GM10248 (cell line): Measurements from ENCODE around the gene ZEB2.
A peak's percentile ranks its signal among the peaks of the same experiment; 100 is the strongest.

Experiments used
- CTCF ChIA-PET: fragments of 300-600 bp; sonication (Branson Sonifier 250); formaldehyde crosslinking; extraction: SDS; loops from one replicate; lab custom pipeline; 2021; ENCODE audit warnings: antibody characterized with exemption; lab: Yijun Ruan, JAX
- POLR2A ChIA-PET: fragments of 350-650 bp; sonication (Branson Sonifier 250); formaldehyde crosslinking; extraction: SDS; loops from one replicate; lab custom pipeline; 2020; ENCODE audit warnings: antibody characterized with exemption; lab: Yijun Ruan, JAX
- DNase-seq: peaks from one replicate; pipeline ENCODE4 v3.0.0; 2012; ENCODE audit errors: extremely low spot score
- CTCF ChIP-seq: IDR thresholded peaks from 2 replicates; pipeline ENCODE4 v1.5.1; 2012; ENCODE audit warnings: mild to moderate bottlenecking, low read depth; ENCODE audit errors: extremely low read depth, missing control alignments, control extremely low read depth

The ZEB2 gene

DNA sequence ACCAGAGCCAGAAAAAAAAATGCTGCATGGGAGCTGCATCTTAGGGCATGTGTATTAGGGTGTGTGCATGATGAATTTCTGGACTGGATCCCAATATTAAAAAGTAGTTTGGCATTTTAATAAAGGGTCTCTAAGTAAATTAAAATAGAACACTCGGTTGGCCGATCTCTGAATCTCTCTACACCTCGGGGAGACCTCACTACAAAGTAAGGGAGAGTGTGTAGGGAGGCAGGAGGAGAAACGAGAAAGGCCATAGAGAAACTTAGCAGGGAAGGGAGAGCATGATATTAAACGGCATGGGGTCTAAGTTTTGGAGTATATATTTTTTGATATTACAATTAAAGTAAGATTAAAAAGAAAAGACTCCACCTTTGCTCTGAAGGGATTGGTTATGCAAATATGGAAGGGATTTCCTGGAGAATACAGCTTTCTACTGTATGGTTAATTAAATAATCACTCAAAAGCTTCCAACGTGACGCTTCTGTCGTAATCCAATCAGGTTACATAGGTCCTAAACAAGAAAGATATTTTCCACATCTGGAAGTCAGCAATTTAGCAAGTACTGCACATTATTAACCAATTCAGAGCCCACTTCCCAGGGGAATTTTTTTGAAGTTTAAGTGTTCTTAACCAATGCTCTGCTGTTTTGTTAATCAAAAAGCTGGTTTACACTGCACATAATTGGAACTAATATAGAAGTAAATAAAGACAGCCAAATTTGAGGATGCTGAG is 1.0 kb upstream of the ZEB2 start:
- POLR2A ChIA-PET: no interaction called here
- TF ChIP-seq CTCF: no peak
- CTCF ChIA-PET: interaction anchor here (1.4 kb wide), 1 partner anchor 41 kb away, joined by 3 read pairs; no protein-coding TSS in a partner anchor
- no peak for DNase-seq

- TF ChIP-seq CTCF: no peak
- ChIA-PET CTCF (interaction anchor here (0.9 to 1.2 kb wide), 2 partner anchors 25 to 61 kb away, joined by 3 read pairs; no protein-coding TSS in a partner anchor), POLR2A (no interaction called here)
- no peak for DNase-seq
Observed at GRCh38 chr2:144519597-144519933, 354 bp downstream of the ZEB2 start.

DNA sequence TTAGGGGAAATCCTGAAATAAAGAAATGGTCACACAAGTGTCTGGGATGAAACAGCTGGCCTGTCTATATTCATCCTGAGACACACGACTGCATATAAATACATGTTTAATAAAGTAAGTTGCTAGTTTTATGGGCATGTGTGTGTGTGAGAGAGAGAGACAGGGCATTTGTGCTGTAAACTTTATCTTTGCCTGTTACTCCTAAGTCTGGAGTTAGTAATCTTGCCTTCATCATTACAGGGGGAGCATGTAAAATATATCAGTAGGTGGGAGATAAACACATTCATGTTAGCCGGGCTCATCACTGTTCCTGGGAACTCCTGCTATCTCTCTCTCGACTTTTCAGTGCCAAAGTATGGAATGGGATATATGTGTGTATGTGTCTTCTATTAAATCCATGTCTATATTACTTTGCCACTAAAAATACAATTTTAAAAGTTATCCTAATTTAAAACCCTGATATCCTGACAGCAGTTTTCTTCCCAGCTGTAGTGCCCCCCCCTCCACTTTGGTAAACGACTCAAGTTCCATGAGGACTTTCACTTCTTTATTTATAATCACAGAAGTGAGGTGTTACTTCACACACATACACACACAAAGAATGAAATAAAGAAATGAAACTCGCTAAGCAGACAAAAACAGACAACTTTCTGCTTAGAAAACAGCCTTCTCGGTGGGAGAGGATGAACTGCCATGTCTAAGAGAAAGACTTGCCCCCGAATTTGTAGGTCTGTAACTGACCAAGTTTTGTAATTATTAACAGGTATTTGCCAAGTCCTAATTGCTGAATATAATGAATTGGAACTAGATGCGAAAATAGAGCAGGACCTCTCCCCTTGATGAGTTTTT is 947 bp downstream of the ZEB2 start:
- CTCF ChIA-PET: interaction anchor here (0.9 to 1.2 kb wide), 2 partner anchors 24 to 60 kb away, joined by 3 read pairs; no protein-coding TSS in a partner anchor

DNA sequence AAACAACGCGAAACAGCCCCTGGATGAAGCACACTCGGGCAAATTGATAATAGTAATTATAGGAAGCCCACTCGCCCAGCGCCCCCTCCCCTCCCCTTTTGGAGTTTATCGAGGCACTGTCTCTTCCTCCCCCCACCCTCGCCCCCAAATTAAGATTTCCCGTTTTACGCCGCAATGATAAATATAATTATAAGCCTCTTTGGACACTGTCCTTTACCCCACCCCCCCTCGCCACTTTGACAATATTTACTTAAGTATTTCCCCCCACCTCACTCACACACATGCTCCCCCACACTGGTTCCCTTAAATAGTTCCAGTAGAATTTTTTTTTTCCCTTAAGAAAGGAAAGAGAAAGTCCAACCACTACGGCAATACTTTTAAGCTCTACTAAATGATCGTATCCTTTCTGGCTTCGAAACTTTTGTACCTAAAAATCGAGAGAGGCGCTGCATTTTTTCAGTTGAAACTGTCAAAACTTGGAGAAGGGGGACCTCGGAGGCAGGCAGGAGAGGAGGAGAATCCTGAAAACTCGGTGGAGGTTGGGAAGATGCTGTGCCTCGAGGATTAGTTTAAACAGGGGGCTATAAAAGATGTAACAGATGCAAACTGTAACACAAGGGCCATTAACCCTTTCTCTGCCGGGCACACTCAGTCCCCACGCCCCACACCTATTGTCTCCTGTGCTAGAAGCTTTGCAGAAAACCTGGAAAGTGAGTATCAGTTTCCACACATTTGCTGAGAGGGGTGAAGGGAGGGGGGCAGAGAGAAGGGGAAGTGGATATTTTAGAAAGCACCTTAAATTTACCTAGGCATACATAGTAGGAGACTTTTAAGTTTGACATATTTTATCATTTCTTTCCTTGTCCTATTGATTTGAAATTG is 1.8 kb downstream of the ZEB2 start:
- DNase-seq: no peak
- CTCF ChIA-PET: interaction anchor here (1.2 kb wide), 1 partner anchor 59 kb away, joined by 3 read pairs; no protein-coding TSS in a partner anchor
- POLR2A ChIA-PET: no interaction called here
- no peak for TF ChIP-seq CTCF

More for the DNA sequence above, 947 bp downstream of the ZEB2 start:
- no peak for TF ChIP-seq CTCF
- peak; percentile 59 for DNase-seq
- POLR2A ChIA-PET: no interaction called here

DNA sequence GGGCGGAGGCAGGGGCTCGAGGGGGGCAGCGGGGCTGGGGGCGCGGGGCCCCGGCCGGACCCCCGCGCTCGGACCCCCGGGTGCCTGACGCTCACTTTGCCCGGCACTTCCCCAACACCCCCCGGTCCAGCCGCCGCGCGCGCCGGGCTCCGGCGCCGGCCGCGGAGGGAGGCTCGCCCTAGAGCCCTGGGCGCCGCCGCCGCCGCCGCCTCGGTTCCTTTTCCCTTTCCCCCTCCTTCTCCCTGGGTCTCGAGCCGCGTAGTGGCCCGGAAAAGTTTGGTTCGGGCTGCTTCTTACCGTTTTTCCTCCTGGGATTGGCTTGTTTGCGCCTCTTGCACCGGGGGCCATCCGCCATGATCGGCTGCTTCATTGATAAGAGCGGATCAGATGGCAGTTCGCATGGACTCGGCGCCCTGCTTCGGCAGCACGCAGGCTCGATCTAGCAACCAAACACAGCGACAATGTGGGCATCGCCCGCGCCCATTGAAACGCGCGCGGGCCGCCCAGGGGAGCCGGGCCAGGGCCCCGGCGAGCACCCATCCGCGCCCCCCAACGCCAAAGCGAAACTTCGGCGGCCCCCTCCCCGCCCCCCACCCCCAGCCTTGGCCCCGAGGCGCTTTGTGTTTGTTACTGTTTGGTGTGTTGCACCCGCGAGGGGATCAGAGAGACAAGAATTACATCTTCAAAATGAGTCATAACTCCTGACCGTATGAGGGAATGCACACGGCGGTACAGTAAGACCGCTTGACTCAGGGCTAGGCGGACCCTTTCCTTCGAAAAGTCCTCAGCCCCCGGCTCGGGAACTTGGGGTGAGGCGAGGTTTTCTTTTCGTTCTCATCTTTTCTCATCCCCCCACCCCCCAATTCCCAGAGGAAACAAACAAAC is 2.7 kb downstream of the ZEB2 start:
- CTCF ChIA-PET: no interaction called here
- DNase-seq: peak; percentile 67
- POLR2A ChIA-PET: no interaction called here
- no peak for TF ChIP-seq CTCF
